A549 treated with Hydrocortisone at 1 μM for 4 hours (cell line): Measurements from ENCODE around the gene CAPRIN1. TPM values are rescaled to one million over a fixed set of nuclear protein-coding genes. Genes with fewer than 3 reads are reported as not detected.

ENCODE experiments used
- total RNA-seq: library from RNA; stranded (reverse); fragments of 200-300 nt; extraction: Qiagen RNA extraction; gene quantifications from 5 replicates; pipeline ENCODE4 v1.2.3, GENCODE V29; 2022

The CAPRIN1 gene, protein sequence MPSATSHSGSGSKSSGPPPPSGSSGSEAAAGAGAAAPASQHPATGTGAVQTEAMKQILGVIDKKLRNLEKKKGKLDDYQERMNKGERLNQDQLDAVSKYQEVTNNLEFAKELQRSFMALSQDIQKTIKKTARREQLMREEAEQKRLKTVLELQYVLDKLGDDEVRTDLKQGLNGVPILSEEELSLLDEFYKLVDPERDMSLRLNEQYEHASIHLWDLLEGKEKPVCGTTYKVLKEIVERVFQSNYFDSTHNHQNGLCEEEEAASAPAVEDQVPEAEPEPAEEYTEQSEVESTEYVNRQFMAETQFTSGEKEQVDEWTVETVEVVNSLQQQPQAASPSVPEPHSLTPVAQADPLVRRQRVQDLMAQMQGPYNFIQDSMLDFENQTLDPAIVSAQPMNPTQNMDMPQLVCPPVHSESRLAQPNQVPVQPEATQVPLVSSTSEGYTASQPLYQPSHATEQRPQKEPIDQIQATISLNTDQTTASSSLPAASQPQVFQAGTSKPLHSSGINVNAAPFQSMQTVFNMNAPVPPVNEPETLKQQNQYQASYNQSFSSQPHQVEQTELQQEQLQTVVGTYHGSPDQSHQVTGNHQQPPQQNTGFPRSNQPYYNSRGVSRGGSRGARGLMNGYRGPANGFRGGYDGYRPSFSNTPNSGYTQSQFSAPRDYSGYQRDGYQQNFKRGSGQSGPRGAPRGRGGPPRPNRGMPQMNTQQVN
- 134 to 169 TPM (median 141 TPM) in 5 replicates for total RNA-seq

GRCh38 chr11:34051349-34052035 lies at the start of gene CAPRIN1:
Gene CAPRIN1 (plus strand): TSS chr11:34051731. CDS start chr11:34052421, 690 bp downstream.

GRCh38 chr11:34105079-34105956 lies 53.8 kb downstream of the CAPRIN1 start, which contains the start of gene NAT10:
Gene NAT10 (plus strand): TSS chr11:34105629. CDS start chr11:34108226, 2,597 bp downstream.

Other genes starting within 250 kb of the CAPRIN1 start
- 0.37 to 1.0 TPM (median 0.69 TPM) in 5 replicates for gene LMO2, start 159.7 kb upstream of the CAPRIN1 start, total RNA-seq
- gene NAT10, start 53.9 kb downstream of the CAPRIN1 start, total RNA-seq: 47.8 to 52.5 TPM (median 49.8 TPM) in 5 replicates